ENCODE results near the gene NKAIN2. TPM values are rescaled to one million over a fixed set of nuclear protein-coding genes. Genes with fewer than 3 reads are reported as not detected.

Gene NKAIN2
- total RNA-seq, 4 donors from 2014 or later = 0.11 to 1.0 (median 0.94) TPM; not detected in 1

- 93 to 95% methylated on average over 3 of the region's 3 CpGs for WGBS, 2 donors
- no peaks in the 10 kb centered on the region for H3K36me3 ChIP-seq
- intact Hi-C loops (cut with DNase I) = no loop called here
Measured at GRCh38 chr6:124676033-124676432, 872.4 kb downstream of the NKAIN2 start.

GRCh38 chr6:124677874-124678273 lies 874.2 kb downstream of the NKAIN2 start:
- no peaks in the 10 kb centered on the region for H3K9me3 ChIP-seq
- intact Hi-C loops (cut with DNase I) = no loop called here
- H3K4me1 ChIP-seq = no peaks in the 10 kb centered on the region
- H3K36me3 ChIP-seq = no peaks in the 10 kb centered on the region
- TF ChIP-seq POLR2A (IDR thresholded peaks at IDR 0.05) = no peak
- no peak for TF ChIP-seq CTCF (IDR thresholded peaks at IDR 0.05)
- no peaks in the 10 kb centered on the region for H3K27me3 ChIP-seq
- H3K27ac ChIP-seq = no peak overlapping the region
- WGBS, 2 donors = 0 to 94% methylated on average over 1 of the region's 1 CpG
- no peak for DNase-seq
- no peak overlapping the region for H3K4me3 ChIP-seq (replicated peaks in 1 of 3)

More at GRCh38 chr6:124676033-124676432, 872.4 kb downstream of the NKAIN2 start:
- H3K4me1 ChIP-seq = no peaks in the 10 kb centered on the region
- no peaks in the 10 kb centered on the region for H3K27me3 ChIP-seq
- no peak for DNase-seq
- H3K4me3 ChIP-seq (replicated peaks in 1 of 3) = no peak overlapping the region
- H3K27ac ChIP-seq = no peak overlapping the region
- H3K9me3 ChIP-seq = no peaks in the 10 kb centered on the region
- no peak for TF ChIP-seq POLR2A (IDR thresholded peaks at IDR 0.05)
- no peak for TF ChIP-seq CTCF (IDR thresholded peaks at IDR 0.05)

- H3K27me3 ChIP-seq = no peaks in the 10 kb centered on the region
- no peaks in the 10 kb centered on the region for H3K9me3 ChIP-seq
- no peak for DNase-seq
- H3K4me3 ChIP-seq (replicated peaks in 1 of 3) = no peak overlapping the region
- H3K27ac ChIP-seq = no peak overlapping the region
- no peak for TF ChIP-seq CTCF (IDR thresholded peaks at IDR 0.05)
- no peak for TF ChIP-seq POLR2A (IDR thresholded peaks at IDR 0.05)
- intact Hi-C loops (cut with DNase I) = no loop called here
- no peaks in the 10 kb centered on the region for H3K4me1 ChIP-seq
- H3K36me3 ChIP-seq = no peaks in the 10 kb centered on the region
- 75 to 87% methylated on average over 2 of the region's 2 CpGs for WGBS, 2 donors
Measured at GRCh38 chr6:124679387-124679786, 875.7 kb downstream of the NKAIN2 start.

- H3K4me3 ChIP-seq (replicated peaks in 1 of 3) = no peak overlapping the region
- no peaks in the 10 kb centered on the region for H3K9me3 ChIP-seq
- no peak for DNase-seq
- intact Hi-C loops (cut with DNase I) = no loop called here
- H3K27me3 ChIP-seq = no peaks in the 10 kb centered on the region
- no peak overlapping the region for H3K27ac ChIP-seq
- H3K36me3 ChIP-seq = no peaks in the 10 kb centered on the region
- no peak for TF ChIP-seq POLR2A (IDR thresholded peaks at IDR 0.05)
- no peak for TF ChIP-seq CTCF (IDR thresholded peaks at IDR 0.05)
- H3K4me1 ChIP-seq = no peaks in the 10 kb centered on the region
- 86 to 88% methylated on average over 6 of the region's 6 CpGs for WGBS, 2 donors
Measured at GRCh38 chr6:124682751-124683150, 879.1 kb downstream of the NKAIN2 start.

GRCh38 chr6:124683507-124683906 lies 879.8 kb downstream of the NKAIN2 start:
- H3K36me3 ChIP-seq = no peaks in the 10 kb centered on the region
- no peak for TF ChIP-seq POLR2A (IDR thresholded peaks at IDR 0.05)
- no peak for TF ChIP-seq CTCF (IDR thresholded peaks at IDR 0.05)
- H3K27ac ChIP-seq = no peak overlapping the region
- no peaks in the 10 kb centered on the region for H3K27me3 ChIP-seq
- no peak overlapping the region for H3K4me3 ChIP-seq (replicated peaks in 1 of 3)
- 57 to 77% methylated on average over 4 of the region's 4 CpGs for WGBS, 2 donors
- no peaks in the 10 kb centered on the region for H3K4me1 ChIP-seq
- intact Hi-C loops (cut with DNase I) = no loop called here
- H3K9me3 ChIP-seq = no peaks in the 10 kb centered on the region
- no peak for DNase-seq

Measured in thyroid gland (tissue), 4 donors.